ENCODE results near the gene ZNF81. TPM values are rescaled to one million over a fixed set of nuclear protein-coding genes. Genes with fewer than 3 reads are reported as not detected.
"Not testable (repeated sequence)": the region's sequence is repeated elsewhere in the genome, so short reads cannot be mapped to it uniquely, and the experiment has no call there.

Gene ZNF81
- 5.0 TPM for total RNA-seq
- long read RNA-seq, result 0 reads

GRCh38 chrX:47836164-47837072, at the start of gene ZNF81:
Gene ZNF81, plus strand, starts transcription at chrX:47836902. Its CDS starts 9,366 bp downstream, at chrX:47846268.
- intact Hi-C loops (cut with DNase I), result loop anchor here (5.0 to 10.0 kb wide), 2 partner anchors 182 to 191 kb away; partner anchors contain the start of genes ELK1 and UXT
- ATAC-seq, result peak; percentile 100
- DNase-seq (ENCODE audit: missing footprints), result peak; percentile 96

- intact Hi-C loops (cut with DNase I), result loop anchor here (10.0 kb wide), 1 partner anchor 142 kb away; the partner anchor contains the start of genes ELK1 and UXT
- DNase-seq (ENCODE audit: missing footprints), result no peak
- ATAC-seq, result peak; percentile 80
Measured at GRCh38 chrX:47796433-47796906, 40.2 kb upstream of the ZNF81 start.

DNA sequence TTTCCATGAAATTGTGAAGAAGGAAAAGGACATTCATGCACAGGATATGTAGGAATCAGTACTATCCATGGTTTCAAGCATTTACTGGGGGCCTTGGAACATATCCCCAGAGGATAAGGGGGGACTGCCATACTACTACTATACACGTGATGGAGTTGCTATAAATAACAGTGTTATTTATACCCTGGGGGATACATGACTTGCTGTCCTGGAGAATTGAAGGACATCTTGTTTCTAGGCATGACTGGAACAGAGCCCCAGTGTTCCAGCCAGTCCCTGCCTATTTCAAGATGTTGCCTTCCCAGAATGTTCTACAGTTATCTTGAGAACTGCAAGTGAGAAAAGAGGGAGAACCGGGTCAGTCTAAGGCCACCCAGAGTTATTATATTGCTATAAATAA, 39.6 kb upstream of the ZNF81 start:
- ATAC-seq (peak; percentile 94), DNase-seq (ENCODE audit: missing footprints) (no peak)
- intact Hi-C loops (cut with DNase I), result loop anchor here (10.0 kb wide), 1 partner anchor 142 kb away; the partner anchor contains the start of genes ELK1 and UXT

- no peak for DNase-seq (ENCODE audit: missing footprints)
- intact Hi-C loops (cut with DNase I), result loop anchor here (10.0 kb wide), 1 partner anchor 144 kb away; the partner anchor contains the start of genes ELK1 and UXT
- ATAC-seq, result no peak
Measured at GRCh38 chrX:47798861-47799260, 37.8 kb upstream of the ZNF81 start.

GRCh38 chrX:47802589-47802988, 34.1 kb upstream of the ZNF81 start:
- DNase-seq (ENCODE audit: missing footprints) (no peak), ATAC-seq (no peak)
- intact Hi-C loops (cut with DNase I), result no loop called here

- ATAC-seq, result peak; percentile 63
- intact Hi-C loops (cut with DNase I); DNase-seq (ENCODE audit: missing footprints): not testable (repeated sequence)
Measured at GRCh38 chrX:47803103-47803502, 33.6 kb upstream of the ZNF81 start.

GRCh38 chrX:47804315-47804714, 32.4 kb upstream of the ZNF81 start:
- ATAC-seq, result no peak

DNA sequence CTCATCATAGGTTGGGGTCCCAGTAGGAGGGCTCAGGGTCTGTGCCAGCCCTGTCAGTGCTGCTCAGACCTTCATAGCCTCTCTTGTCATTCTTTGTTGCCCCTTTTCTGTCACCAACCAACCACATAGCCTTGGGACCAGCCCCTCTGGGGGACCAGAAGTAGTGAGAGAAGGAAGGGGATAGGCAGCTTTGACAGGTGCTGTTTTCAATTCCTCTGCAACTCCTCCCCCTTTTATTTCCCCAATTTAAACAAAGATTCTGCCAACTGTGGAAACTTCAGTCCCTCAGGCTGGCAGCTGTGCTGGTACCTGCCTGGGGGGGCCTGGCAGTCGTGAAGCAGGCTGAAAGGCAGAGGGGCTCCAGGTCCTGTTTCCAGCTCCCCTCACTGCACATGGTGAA, 30.9 kb upstream of the ZNF81 start:
- ATAC-seq; intact Hi-C loops (cut with DNase I); DNase-seq (ENCODE audit: missing footprints): not testable (repeated sequence)

More at GRCh38 chrX:47804315-47804714, 32.4 kb upstream of the ZNF81 start:
- DNase-seq (ENCODE audit: missing footprints), result no peak
- intact Hi-C loops (cut with DNase I), result no loop called here

DNA sequence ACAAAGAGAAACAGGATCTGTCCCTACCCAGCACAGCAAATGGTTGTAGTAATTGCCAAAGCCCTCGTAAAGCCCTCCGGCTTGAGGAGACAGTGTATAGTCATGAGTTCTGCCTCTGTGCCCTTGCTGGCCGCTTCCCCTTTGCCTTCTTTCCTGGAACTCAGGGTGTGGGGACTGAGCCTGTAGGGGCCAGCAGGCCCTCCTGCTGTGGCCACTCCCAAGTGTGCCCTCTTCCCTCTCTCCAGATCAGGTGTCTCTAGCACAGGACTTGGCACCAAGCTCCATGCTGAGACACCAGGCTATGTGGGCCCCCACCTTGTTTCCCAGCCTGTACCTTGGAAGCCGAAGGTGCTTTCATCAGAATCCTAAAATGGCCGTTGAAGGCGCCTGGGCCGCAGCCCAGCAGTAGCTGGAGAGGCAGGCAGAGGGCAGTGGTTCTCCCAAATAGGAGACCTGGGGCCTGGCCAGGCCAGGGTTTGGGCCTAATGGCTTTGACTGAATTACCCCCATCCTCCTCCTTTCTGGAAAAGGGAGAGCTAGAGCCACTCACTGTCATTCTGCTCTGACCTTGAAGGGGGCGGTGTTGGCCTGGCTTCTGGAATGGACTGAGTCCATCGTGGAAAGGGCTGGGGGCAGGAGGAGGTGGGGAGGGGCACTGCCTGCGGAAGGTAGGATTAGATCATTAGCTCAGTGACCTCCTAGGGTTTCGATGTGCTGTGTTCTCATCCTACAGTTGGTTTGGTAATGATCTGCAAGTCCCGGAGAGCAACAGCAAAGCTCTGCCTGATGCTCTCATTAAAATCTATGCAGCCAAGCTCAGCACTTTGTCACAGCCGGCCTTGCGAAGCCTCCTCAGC, 30.1 kb upstream of the ZNF81 start:
- ATAC-seq, result peak; percentile 26

DNA sequence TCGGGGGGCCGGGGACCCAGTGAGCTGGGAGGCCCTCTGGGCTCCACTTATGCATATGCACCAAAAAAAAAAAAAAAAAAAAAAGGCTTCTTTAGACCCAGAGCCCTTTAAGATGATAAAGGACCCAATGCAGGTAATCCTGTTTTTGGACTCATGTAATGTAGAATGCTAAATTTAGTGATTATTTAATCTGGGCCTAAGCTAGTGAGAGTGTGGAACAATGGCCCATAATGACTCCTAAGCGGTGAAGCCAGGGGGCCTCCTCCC, 29.5 kb upstream of the ZNF81 start:
- ATAC-seq; DNase-seq (ENCODE audit: missing footprints); intact Hi-C loops (cut with DNase I): not testable (repeated sequence)

More for the DNA sequence above, 30.1 kb upstream of the ZNF81 start:
- intact Hi-C loops (cut with DNase I); DNase-seq (ENCODE audit: missing footprints): not testable (repeated sequence)

DNA sequence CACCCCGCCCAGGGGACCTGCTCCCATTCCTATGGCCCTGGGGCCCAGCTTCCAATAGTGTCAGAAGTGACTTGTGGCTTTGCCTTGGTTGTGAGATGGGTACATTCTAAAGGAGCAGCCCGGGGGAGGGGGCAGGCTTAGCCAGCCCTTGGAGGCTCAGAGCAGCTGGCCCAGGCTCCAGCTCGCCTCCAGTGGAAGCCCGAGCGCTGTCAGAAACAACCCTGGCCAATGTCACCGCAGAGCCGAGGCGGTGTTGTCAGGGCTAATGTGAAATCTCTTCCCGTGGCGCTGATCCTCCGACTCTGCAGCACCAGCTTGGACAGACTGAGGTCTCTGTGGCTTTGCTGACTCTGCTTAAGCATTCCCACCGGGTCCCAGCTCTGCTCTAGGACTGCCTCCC, 29.2 kb upstream of the ZNF81 start:
- peak; percentile 54 for ATAC-seq
- intact Hi-C loops (cut with DNase I), result no loop called here
- no peak for DNase-seq (ENCODE audit: missing footprints)

- ATAC-seq (no peak), DNase-seq (ENCODE audit: missing footprints) (no peak)
- intact Hi-C loops (cut with DNase I), result no loop called here
Measured at GRCh38 chrX:47808904-47809788, 27.6 kb upstream of the ZNF81 start.

DNA sequence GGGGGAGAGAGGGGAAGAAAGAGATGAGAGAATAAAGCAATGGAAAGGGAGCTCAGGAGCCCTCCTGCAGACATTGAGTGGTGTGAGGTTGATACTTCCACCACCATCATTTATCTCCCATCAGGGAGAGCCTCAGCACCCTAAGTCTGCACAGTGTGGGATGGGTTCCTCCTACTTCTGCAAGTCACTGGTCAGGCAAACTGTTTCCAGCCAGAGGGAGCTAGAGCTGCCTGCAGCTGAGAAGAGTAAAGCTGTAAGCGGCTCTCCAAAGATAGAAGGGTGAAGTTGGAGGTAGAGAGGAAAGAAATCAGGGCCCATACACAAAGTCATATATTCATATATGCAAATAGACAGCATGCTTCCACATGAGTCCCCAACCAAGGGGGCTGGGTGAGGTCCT, 21.9 kb upstream of the ZNF81 start:
- intact Hi-C loops (cut with DNase I), result no loop called here
- ATAC-seq (no peak), DNase-seq (ENCODE audit: missing footprints) (no peak)

GRCh38 chrX:47815901-47816845, 20.5 kb upstream of the ZNF81 start:
- intact Hi-C loops (cut with DNase I), result no loop called here
- DNase-seq (ENCODE audit: missing footprints) (no peak), ATAC-seq (no peak)

- intact Hi-C loops (cut with DNase I), result no loop called here
- ATAC-seq, result no peak
- DNase-seq (ENCODE audit: missing footprints), result no peak
Measured at GRCh38 chrX:47817421-47817820, 19.3 kb upstream of the ZNF81 start.

DNA sequence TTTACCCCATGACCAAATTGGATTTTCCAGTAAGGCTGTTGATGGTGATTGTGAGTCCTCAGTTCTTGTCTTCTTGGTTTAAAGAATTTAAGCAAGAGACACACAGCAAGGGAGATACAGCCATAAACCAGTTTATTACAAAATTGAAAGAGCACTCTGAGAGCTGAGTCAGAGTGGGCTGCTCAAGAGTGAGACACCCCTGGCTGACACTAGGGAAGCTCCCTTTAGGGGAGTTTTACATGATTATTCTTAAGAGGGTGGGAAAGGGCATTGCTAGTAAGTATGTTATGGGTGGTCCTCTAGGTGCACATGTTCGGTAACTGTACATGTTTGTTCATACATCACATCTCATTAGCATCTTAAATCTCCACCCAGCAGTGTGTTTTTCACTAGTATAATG, 18.8 kb upstream of the ZNF81 start:
- intact Hi-C loops (cut with DNase I), result no loop called here
- DNase-seq (ENCODE audit: missing footprints) (no peak), ATAC-seq (no peak)

GRCh38 chrX:47828984-47829383, 7.7 kb upstream of the ZNF81 start:
- DNase-seq (ENCODE audit: missing footprints), result no peak
- ATAC-seq, result no peak
- intact Hi-C loops (cut with DNase I), result no loop called here

Measured in Right ventricle myocardium inferior (tissue), 1 donor.